Measurements from ENCODE around the gene RITA1. TPM values are rescaled to one million over a fixed set of nuclear protein-coding genes. Genes with fewer than 3 reads are reported as not detected.
A peak's percentile ranks its signal among the peaks of the same experiment; 100 is the strongest.

RITA1 gene
- total RNA-seq, 1 donor from 2014 or later = 48.4 TPM

GRCh38 chr12:113145720-113146551 is 39.6 kb upstream of the RITA1 start:
- no peak overlapping the region for H3K27ac ChIP-seq
- no peaks in the 10 kb centered on the region for H3K36me3 ChIP-seq
- no peak for DNase-seq (ENCODE audit: low spot score in 2 of 2)
- no peak overlapping the region for H3K4me3 ChIP-seq
- intact Hi-C loops (cut with DNase I) = no loop called here
- H3K27me3 ChIP-seq = no peaks in the 10 kb centered on the region
- H3K9me3 ChIP-seq = peaks cover 0 to 6% of the 10 kb centered on the region in 2 donors
- H3K4me1 ChIP-seq = no peaks in the 10 kb centered on the region
- no peak for TF ChIP-seq CTCF (IDR thresholded peaks at IDR 0.05)

GRCh38 chr12:113146999-113147398 is 38.5 kb upstream of the RITA1 start:
- no peak for DNase-seq (ENCODE audit: low spot score in 2 of 2)
- no peak overlapping the region for H3K4me3 ChIP-seq
- intact Hi-C loops (cut with DNase I) = no loop called here
- no peak for TF ChIP-seq CTCF (IDR thresholded peaks at IDR 0.05)
- no peaks in the 10 kb centered on the region for H3K4me1 ChIP-seq
- peaks cover 0 to 6% of the 10 kb centered on the region in 2 donors for H3K9me3 ChIP-seq
- H3K27me3 ChIP-seq = no peaks in the 10 kb centered on the region
- H3K27ac ChIP-seq = no peak overlapping the region
- H3K36me3 ChIP-seq = no peaks in the 10 kb centered on the region

GRCh38 chr12:113149361-113150150 is 36.0 kb upstream of the RITA1 start, which contains the start of gene CFAP73:
Gene CFAP73 (plus strand): TSS chr12:113149724. CDS start chr12:113149858, 134 bp downstream.
- TF ChIP-seq CTCF (IDR thresholded peaks at IDR 0.05) = no peak
- intact Hi-C loops (cut with DNase I) = no loop called here
- Histone ChIP-seq H3K27ac (no peak within 1 kb of the TSS), H3K4me1 (peaks cover 0 to 8% of the 10 kb centered on the region in 2 donors), H3K9me3 (peaks cover 0 to 6% of the 10 kb centered on the region in 2 donors), H3K27me3 (no peaks in the 10 kb centered on the region), H3K36me3 (no peaks in the 10 kb centered on the region), H3K4me3 (peak within 1 kb of the TSS in 1 of 2 donors; percentile 2)
- no peak for DNase-seq (ENCODE audit: low spot score in 2 of 2)

DNA sequence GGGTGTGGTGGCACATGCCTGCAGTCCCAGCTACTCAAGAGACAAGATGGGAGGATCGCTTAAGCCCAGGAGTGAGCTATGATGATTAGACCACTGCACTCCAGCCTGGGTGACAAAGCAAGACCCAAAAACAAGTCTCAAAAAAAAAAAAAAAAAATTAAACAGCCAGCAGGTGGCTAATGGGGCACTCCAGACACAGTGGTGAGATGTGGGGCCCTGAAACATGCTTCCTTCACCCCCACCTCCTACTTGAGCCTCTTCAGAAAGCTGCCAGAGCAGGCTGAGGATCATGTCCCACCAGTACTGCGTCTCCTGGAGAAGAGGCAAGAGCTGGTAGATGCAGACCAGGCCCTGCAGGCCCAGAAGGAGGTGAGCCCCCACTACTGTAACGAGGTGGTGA is 33.9 kb upstream of the RITA1 start:
- no peaks in the 10 kb centered on the region for H3K36me3 ChIP-seq
- no peak for DNase-seq (ENCODE audit: low spot score in 2 of 2)
- no peak overlapping the region for H3K27ac ChIP-seq
- TF ChIP-seq CTCF (IDR thresholded peaks at IDR 0.05) = no peak
- H3K4me1 ChIP-seq = peaks cover 0 to 9% of the 10 kb centered on the region in 2 donors
- intact Hi-C loops (cut with DNase I) = no loop called here
- H3K9me3 ChIP-seq = peaks cover 0 to 6% of the 10 kb centered on the region in 2 donors
- no peak overlapping the region for H3K4me3 ChIP-seq
- H3K27me3 ChIP-seq = no peaks in the 10 kb centered on the region

GRCh38 chr12:113152196-113152834 is 33.2 kb upstream of the RITA1 start:
- Histone ChIP-seq H3K36me3 (no peaks in the 10 kb centered on the region), H3K4me3 (peak overlapping the region in 1 of 2 donors; percentile 57), H3K9me3 (peaks cover 0 to 6% of the 10 kb centered on the region in 2 donors), H3K4me1 (peaks cover 0 to 9% of the 10 kb centered on the region in 2 donors), H3K27ac (no peak overlapping the region), H3K27me3 (no peaks in the 10 kb centered on the region)
- DNase-seq (ENCODE audit: low spot score in 2 of 2) = no peak
- intact Hi-C loops (cut with DNase I) = no loop called here
- TF ChIP-seq CTCF (IDR thresholded peaks at IDR 0.05) = no peak

Data from ascending aorta (tissue), 2 donors.